MM.1S (cell line): Measurements from ENCODE around the gene LARGE1.

Experiments used
- DNase-seq: peaks from one replicate; pipeline ENCODE4 v3.0.0-alpha.2; 2015
- H2AFZ ChIP-seq: fragments of 300-600 bp; sonication (generic); 2 replicates; pipeline ENCODE4 v1.6.0; 2016; ENCODE audit warnings: antibody characterized with exemption, low read length
- H3F3A ChIP-seq: fragments of 300-600 bp; sonication (generic); 2 replicates; pipeline ENCODE4 v1.6.1; 2016; ENCODE audit warnings: mild to moderate bottlenecking, antibody characterized with exemption, low read length, moderate library complexity, mixed read lengths; ENCODE audit not compliant: insufficient read depth
- H3K27ac ChIP-seq: fragments of 300-600 bp; sonication (generic); 2 replicates; pipeline ENCODE4 v1.5.1; 2016; ENCODE audit warnings: mild to moderate bottlenecking, low read length
- H3K27me3 ChIP-seq: fragments of 300-600 bp; sonication (generic); replicated peaks from 2 replicates; pipeline ENCODE4 v1.6.0; 2016; ENCODE audit warnings: low read length; ENCODE audit not compliant: insufficient read depth
- H3K36me3 ChIP-seq: fragments of 300-600 bp; sonication (generic); replicated peaks from 2 replicates; pipeline ENCODE4 v1.6.1; 2016; ENCODE audit warnings: mild to moderate bottlenecking, low read length, mixed read lengths; ENCODE audit not compliant: insufficient read depth
- H3K4me1 ChIP-seq: fragments of 300-600 bp; sonication (generic); 2 replicates; pipeline ENCODE4 v1.6.1; 2016; ENCODE audit warnings: low read length, mixed read lengths
- H3K4me2 ChIP-seq: fragments of 300-600 bp; sonication (generic); 2 replicates; pipeline ENCODE4 v1.6.0; 2016; ENCODE audit warnings: low read depth, low read length
- H3K4me3 ChIP-seq: fragments of 300-600 bp; sonication (generic); 2 replicates; pipeline ENCODE4 v1.5.1; 2016; ENCODE audit warnings: low read length, mixed read lengths
- H3K79me2 ChIP-seq: fragments of 300-600 bp; sonication (generic); 2 replicates; pipeline ENCODE4 v1.6.1; 2016; ENCODE audit warnings: mixed run types, low read length, mixed read lengths
- H3K9ac ChIP-seq: fragments of 300-600 bp; sonication (generic); 2 replicates; pipeline ENCODE4 v1.6.1; 2016; ENCODE audit warnings: low read length, mixed read lengths
- H3K9me2 ChIP-seq: fragments of 300-600 bp; sonication (generic); replicated peaks from 2 replicates; pipeline ENCODE4 v1.6.1; 2016; ENCODE audit warnings: mild to moderate bottlenecking, low read length, mixed read lengths; ENCODE audit not compliant: insufficient read depth
- H3K9me3 ChIP-seq: fragments of 300-600 bp; sonication (generic); replicated peaks from 2 replicates; pipeline ENCODE4 v1.6.1; 2016; ENCODE audit warnings: mild to moderate bottlenecking, low read length, mixed read lengths; ENCODE audit not compliant: insufficient read depth
- H4K20me1 ChIP-seq: fragments of 300-600 bp; sonication (generic); 2 replicates; pipeline ENCODE4 v1.6.1; 2016; ENCODE audit warnings: mild to moderate bottlenecking, low read length, moderate library complexity, mixed read lengths; ENCODE audit not compliant: insufficient read depth
- CTCF ChIP-seq: fragments of 300-600 bp; sonication (generic); IDR thresholded peaks from 2 replicates; pipeline ENCODE4 v1.5.1; 2016; ENCODE audit warnings: antibody characterized with exemption, low read length, mixed read lengths
- EZH2 ChIP-seq: fragments of 300-600 bp; sonication (generic); optimal IDR thresholded peaks from 2 replicates; pipeline ENCODE3; 2017; ENCODE audit warnings: low read depth, mild to moderate bottlenecking, antibody characterized with exemption, low read length, mixed read lengths
- EZH2phosphoT487 ChIP-seq: fragments of 300-600 bp; sonication (generic); IDR thresholded peaks from 2 replicates; pipeline ENCODE4 v1.6.1; 2018; ENCODE audit warnings: antibody characterized with exemption, low read length

The LARGE1 gene

GRCh38 chr22:33958741-33959140 is 38.5 kb upstream of the LARGE1 start:
- Histone ChIP-seq H3K27me3 (no peaks in the 10 kb centered on the region), H3K9ac (no peak overlapping the region), H3K4me1 (no peaks in the 10 kb centered on the region; the same call in 1 of the 2 replicates), H2AFZ (no peak overlapping the region), H3K4me2 (no peak overlapping the region), H4K20me1 (no peaks in the 10 kb centered on the region), H3K79me2 (no peaks in the 10 kb centered on the region), H3K27ac (no peak overlapping the region), H3K36me3 (no peaks in the 10 kb centered on the region), H3K9me2 (no peaks in the 10 kb centered on the region), H3K9me3 (no peaks in the 10 kb centered on the region), H3F3A (peaks cover 7% of the 10 kb centered on the region), H3K4me3 (no peak overlapping the region)
- DNase-seq: no peak
- no peak for TF ChIP-seq CTCF
- no peak for TF ChIP-seq EZH2
- TF ChIP-seq EZH2phosphoT487: no peak

- no peaks in the 10 kb centered on the region for H3K79me2 ChIP-seq
- H4K20me1 ChIP-seq: no peaks in the 10 kb centered on the region
- H3K9ac ChIP-seq: no peak overlapping the region
- peaks cover 7% of the 10 kb centered on the region for H3F3A ChIP-seq
- H3K27me3 ChIP-seq: no peaks in the 10 kb centered on the region
- no peaks in the 10 kb centered on the region; the same call in 1 of the 2 replicates for H3K4me1 ChIP-seq
- no peaks in the 10 kb centered on the region for H3K9me3 ChIP-seq
- H3K36me3 ChIP-seq: no peaks in the 10 kb centered on the region
- no peak for DNase-seq
- no peak overlapping the region for H3K4me3 ChIP-seq
- no peak overlapping the region for H3K27ac ChIP-seq
- TF ChIP-seq EZH2phosphoT487: no peak
- no peak overlapping the region for H3K4me2 ChIP-seq
- no peak overlapping the region for H2AFZ ChIP-seq
- H3K9me2 ChIP-seq: no peaks in the 10 kb centered on the region
Measured at GRCh38 chr22:33957086-33957485, 36.8 kb upstream of the LARGE1 start.

- Histone ChIP-seq H3K9me2 (no peaks in the 10 kb centered on the region), H4K20me1 (no peaks in the 10 kb centered on the region), H3K27ac (no peak overlapping the region), H3F3A (peaks cover 7% of the 10 kb centered on the region), H3K4me3 (no peak overlapping the region), H3K9ac (no peak overlapping the region), H3K9me3 (no peaks in the 10 kb centered on the region), H2AFZ (no peak overlapping the region), H3K4me2 (no peak overlapping the region), H3K4me1 (no peaks in the 10 kb centered on the region; the same call in 1 of the 2 replicates), H3K79me2 (no peaks in the 10 kb centered on the region), H3K36me3 (no peaks in the 10 kb centered on the region), H3K27me3 (no peaks in the 10 kb centered on the region)
- no peak for DNase-seq
- TF ChIP-seq CTCF: no peak
- no peak for TF ChIP-seq EZH2
- no peak for TF ChIP-seq EZH2phosphoT487
Measured at GRCh38 chr22:33952776-33953175, 32.5 kb upstream of the LARGE1 start.

GRCh38 chr22:33940741-33941140 is 20.5 kb upstream of the LARGE1 start:
- Histone ChIP-seq H3K9ac (no peak overlapping the region), H3K4me1 (no peaks in the 10 kb centered on the region), H4K20me1 (no peaks in the 10 kb centered on the region), H2AFZ (no peak overlapping the region), H3K79me2 (no peaks in the 10 kb centered on the region), H3K36me3 (no peaks in the 10 kb centered on the region), H3F3A (no peaks in the 10 kb centered on the region), H3K4me2 (no peak overlapping the region), H3K9me2 (no peaks in the 10 kb centered on the region), H3K27ac (no peak overlapping the region), H3K9me3 (no peaks in the 10 kb centered on the region), H3K27me3 (no peaks in the 10 kb centered on the region), H3K4me3 (no peak overlapping the region)
- TF ChIP-seq EZH2phosphoT487: no peak
- no peak for TF ChIP-seq CTCF
- no peak for TF ChIP-seq EZH2
- no peak for DNase-seq
